Left forelimb (tissue), 1 donor: ENCODE results near the gene LDB2.

Experiments
- DNase-seq: peaks from one replicate; pipeline ENCODE4 v3.0.0-alpha.2; 2018; ENCODE audit warnings: low spot score

The LDB2 gene

GRCh38 chr4:16757080-16757521 is 141.3 kb downstream of the LDB2 start:
- DNase-seq = no peak

GRCh38 chr4:16754104-16754503 is 144.3 kb downstream of the LDB2 start:
- no peak for DNase-seq

GRCh38 chr4:16752150-16752549 is 146.3 kb downstream of the LDB2 start:
- no peak for DNase-seq

GRCh38 chr4:16750882-16751642 is 147.4 kb downstream of the LDB2 start:
- no peak for DNase-seq

GRCh38 chr4:16750216-16750615 is 148.2 kb downstream of the LDB2 start:
- no peak for DNase-seq

- DNase-seq = no peak
These were observed 152.6 kb downstream of the LDB2 start for GRCh38 chr4:16745887-16746286.

- no peak for DNase-seq
These were observed 153.3 kb downstream of the LDB2 start for GRCh38 chr4:16745009-16745635.

GRCh38 chr4:16741287-16741686 is 157.2 kb downstream of the LDB2 start:
- no peak for DNase-seq

GRCh38 chr4:16739997-16740624 is 158.3 kb downstream of the LDB2 start:
- no peak for DNase-seq

GRCh38 chr4:16738558-16738957 is 159.9 kb downstream of the LDB2 start:
- DNase-seq = no peak

- no peak for DNase-seq
These were observed 164.9 kb downstream of the LDB2 start for GRCh38 chr4:16733509-16733908.

GRCh38 chr4:16732741-16733140 is 165.7 kb downstream of the LDB2 start:
- DNase-seq = no peak

GRCh38 chr4:16731776-16732380 is 166.6 kb downstream of the LDB2 start:
- no peak for DNase-seq

GRCh38 chr4:16730522-16731205 is 167.8 kb downstream of the LDB2 start:
- DNase-seq = no peak

- DNase-seq = no peak
These were observed 169.1 kb downstream of the LDB2 start for GRCh38 chr4:16729336-16729735.

GRCh38 chr4:16728849-16729248 is 169.6 kb downstream of the LDB2 start:
- DNase-seq = no peak

GRCh38 chr4:16728111-16728510 is 170.3 kb downstream of the LDB2 start:
- DNase-seq = no peak

GRCh38 chr4:16727218-16727617 is 171.2 kb downstream of the LDB2 start:
- DNase-seq = no peak

- no peak for DNase-seq
These were observed 171.9 kb downstream of the LDB2 start for GRCh38 chr4:16726368-16727050.

- no peak for DNase-seq
These were observed 173.2 kb downstream of the LDB2 start for GRCh38 chr4:16725252-16725651.

- DNase-seq = no peak
These were observed 176.0 kb downstream of the LDB2 start for GRCh38 chr4:16722416-16722815.
